Amygdala (tissue), 56 donors: Measurements from ENCODE around the gene MGMT.

Source experiments
- DNase-seq, 56 donors: peaks; one replicate each; lab custom pipeline; 2025; lab: John Stamatoyannopoulos, UW

MGMT gene

DNA sequence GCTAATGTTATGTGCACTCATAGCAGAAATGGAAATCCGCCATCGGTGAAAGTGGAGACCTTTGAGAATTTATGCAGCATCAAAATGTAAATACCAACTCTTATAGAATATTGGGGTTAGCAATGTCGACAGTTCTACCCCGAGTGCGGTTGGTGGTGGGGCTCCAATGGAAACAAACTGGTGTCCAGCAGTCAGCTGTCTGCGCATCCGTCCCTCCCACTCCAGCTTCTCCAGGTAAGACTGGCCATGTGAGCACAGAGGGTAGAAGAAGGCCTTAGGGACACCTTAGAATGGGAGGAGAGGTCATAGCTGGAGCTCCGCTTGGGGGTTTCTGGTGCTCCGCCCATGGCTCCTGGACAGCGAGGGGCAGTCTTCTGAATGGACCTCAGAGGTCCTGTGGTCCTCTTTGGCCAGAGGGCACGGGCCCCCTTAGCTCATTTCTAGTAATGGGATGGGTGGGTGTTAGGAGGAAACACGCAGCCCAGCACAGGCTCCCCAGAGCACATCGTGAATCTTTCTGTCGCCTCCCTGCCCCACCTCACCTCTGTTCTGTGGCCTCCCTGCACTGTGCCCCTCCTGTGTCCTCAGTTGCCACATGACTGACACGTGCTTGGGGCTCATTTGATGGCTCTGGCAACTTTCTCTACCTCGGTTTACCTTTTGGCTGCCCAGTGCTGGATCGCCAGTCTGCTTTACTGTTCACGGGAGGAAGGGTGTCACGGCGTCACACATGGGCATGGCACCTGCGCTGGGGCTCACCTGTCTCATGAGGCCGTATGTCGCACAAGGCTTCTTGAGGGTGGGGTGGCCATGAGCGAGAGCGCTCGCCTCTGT, 50.0 kb downstream of the MGMT start:
- DNase-seq: no peak

DNA sequence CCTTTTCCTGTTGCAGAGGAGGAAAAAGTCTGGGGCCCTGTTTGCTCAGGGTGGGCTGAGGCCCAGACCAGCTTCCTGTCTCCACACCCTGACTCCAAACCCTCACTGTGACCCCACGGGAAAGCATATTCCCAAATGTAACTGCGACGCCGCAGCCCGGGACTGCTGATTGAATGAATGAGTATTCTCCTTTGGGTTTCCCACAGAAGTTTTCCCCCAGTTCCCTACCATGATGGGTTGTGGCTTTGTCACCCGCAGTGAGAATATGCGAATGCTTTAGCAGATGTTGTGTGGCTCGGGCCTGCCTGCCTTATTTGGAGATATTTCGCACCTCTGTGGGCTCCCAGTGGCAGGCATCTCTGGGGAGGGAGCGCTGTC, 50.6 kb downstream of the MGMT start:
- no peak for DNase-seq

DNA sequence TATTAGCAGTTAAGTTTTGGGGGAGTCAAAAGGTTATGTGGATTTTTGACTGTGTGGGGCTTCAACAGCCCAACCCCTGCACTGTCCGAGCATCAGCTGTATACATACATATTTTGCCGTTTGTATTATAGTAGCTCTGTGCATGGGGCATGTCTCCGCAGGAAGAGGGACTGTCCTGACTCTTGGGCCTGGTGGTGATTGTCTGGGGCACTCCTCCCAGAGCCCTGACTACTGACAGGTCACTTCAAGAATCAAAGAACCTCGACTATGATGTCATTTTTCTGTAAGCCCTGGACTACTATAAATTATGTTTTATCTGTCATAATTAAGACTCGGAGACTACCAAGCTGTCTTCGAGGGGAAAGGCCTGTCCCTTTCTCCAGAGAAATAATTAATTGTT, 51.8 kb downstream of the MGMT start:
- no peak for DNase-seq

DNA sequence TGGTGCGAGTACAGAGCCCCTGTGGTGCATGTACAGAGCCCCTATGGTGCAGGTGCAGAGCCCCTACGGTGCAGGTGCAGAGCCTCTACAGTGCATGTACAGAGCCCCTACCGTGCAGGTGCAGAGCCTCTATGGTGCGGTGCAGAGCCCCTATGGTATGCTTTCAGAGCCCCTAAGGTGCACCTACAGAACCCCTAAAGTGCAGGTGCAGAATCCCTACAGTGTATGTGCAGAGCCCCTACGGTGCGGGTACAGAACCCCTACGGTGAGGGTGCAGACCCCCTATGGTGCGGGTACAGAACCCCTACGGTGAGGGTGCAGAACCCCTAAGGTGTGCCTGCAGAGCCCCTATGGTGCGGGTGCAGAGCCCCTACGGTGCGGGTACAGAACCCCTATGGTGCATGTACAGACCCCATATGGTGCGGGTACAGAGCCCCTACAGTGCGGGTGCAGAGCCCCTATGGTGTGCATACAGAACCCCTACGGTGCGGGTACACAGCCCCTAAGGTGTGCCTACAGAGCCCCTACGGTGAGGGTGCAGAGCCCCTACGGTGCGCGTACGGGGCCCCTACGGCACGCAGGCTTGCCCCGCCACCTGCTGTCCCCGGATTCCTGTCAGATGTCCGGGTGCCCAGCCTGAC, 53.5 kb downstream of the MGMT start:
- no peak for DNase-seq

DNA sequence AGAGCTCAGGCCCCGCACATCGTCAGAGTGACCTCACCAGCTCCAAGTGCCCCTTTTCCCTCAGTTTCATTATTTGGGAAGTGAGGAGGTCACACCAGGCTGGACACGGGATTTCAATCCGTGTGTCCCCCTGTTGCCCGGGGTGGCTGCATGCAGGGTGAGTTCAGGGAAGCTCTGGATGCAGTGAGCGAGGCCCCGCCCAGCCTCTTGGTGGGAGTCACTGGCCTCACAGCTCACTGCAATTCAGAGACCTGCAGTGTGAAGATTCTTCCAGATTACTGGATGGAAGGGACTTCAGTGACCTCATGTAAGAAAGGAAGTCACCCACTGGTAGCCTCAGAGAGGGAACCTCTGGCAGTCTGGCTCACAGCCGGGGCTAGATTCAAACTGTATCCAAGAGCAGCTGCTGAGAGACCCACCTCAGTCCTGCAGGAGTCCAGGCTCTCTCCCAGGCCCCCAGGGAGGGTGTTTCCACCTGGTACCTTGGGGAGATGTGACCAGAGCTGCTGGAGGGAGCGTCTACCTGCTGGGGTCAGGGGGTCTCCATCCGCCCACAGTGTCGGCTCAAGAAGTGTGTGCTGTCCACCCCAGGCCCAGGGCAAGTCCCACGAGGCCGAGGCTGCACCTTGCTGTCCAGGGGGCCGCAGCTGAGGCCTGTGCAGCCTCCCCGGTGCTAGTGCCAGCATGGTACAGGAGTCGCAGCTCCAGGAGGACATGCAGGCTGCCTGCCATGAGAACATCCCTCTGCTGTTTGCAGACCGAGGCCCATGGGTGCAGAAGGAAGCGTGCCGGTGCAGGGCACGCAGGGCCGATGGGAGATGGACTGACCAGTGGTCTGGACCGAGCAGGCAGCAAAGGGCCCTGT, 54.4 kb downstream of the MGMT start:
- no peak for DNase-seq

DNA sequence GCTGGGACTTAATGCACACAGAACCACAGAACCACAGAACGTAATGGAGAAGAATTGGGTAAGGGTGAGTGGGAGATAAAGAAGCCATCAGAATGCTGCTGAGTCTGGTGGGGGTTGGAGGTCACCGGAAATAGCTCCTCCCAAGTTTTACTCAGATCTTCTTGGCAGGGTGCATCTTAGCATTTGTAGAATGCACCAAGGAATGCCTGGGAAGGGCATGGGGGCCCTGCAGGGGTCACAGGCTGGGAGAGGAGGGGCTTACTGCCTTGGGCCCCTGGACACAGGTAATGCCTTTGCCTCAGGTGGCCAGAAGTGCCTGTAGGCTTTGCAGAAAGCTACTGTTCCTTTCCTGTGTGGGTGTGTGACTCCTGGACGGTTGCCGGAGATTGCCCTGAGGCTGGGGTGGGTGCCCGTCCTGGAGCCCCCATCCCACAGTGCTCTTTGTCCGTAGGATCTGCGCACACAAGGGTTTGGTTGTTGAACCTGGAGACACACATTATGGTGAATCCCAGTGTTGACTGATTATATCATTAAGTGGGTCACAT, 55.1 kb downstream of the MGMT start:
- no peak for DNase-seq

DNA sequence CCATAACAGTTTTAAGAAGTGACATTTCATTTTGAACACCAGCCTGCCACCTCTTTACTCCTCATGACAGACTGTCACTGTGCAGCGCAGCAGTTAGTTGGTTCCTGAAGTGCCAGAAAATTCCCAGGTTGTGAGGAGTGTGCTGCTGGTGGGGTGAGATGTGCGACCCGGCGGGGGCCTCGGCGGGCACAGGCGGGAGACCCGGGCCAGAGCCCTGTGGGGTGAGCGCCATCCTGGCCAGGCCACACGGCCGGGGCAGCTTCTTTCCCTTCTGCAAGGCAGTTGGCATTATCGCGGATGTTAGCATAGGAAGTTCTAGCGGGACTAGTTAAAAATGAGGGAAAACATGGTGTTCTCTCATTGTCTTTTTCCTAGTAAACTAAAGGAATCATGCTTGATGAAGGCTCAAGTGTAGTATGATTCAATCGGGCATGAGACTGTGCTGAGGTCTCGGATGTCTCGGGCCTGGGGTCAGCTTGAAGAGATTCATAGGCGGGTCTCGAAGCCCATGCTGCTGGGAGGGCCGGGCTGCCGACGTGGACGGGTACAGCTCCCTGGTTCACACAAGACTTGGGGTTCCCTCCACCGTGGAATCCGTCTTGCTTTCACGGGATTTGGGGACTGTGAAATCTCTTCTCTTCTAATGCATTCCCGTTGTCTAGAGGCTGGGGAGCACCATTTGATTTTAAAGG, 56.1 kb downstream of the MGMT start:
- DNase-seq: no peak

DNA sequence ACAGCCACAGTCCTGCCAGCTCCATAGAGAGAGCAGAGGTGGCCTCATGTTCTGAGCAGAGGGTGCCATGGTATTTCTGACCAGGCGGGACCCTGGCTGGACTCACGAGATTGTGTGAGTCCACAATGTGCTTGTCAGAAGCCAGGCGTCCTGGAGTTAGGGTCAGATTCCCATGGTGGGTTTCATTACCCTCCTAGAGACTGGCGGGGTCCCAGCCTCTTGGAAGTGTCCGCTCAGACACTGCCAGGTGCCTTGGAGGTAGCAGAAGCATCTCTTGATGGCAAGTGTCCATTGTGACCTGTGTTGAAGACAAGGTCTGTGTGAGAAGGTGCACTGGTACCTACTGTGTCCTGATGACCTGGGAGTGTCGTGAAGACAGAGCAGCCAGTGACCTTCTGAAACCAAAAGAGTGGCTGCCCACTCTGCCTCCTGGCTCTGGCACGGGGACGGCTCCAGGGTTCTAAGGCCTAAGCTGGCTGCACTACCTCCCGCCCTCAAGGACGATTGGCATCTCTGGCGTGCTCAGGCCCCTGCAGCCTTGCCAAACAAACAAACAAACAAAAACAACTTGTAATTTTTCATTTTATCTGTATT, 56.8 kb downstream of the MGMT start:
- DNase-seq: no peak

DNA sequence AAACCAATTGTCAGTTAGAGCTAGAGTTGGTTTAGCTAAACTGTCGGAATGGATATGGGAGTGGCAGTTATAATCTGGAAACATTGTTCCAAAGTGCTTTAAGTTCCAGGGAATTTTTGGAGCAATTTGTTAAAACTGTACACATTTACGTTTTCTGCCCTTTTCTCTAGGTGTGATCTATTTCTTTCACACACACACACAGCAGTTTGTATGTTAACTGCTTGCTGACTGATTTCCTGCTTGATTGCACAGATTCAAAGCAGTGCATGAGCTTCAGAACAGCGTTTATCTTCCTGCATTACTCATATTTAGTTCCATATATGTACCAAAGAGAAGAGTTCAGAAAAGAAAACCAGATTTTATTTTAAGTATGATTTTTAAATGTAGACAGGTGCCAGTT, 57.9 kb downstream of the MGMT start:
- DNase-seq: no peak

DNA sequence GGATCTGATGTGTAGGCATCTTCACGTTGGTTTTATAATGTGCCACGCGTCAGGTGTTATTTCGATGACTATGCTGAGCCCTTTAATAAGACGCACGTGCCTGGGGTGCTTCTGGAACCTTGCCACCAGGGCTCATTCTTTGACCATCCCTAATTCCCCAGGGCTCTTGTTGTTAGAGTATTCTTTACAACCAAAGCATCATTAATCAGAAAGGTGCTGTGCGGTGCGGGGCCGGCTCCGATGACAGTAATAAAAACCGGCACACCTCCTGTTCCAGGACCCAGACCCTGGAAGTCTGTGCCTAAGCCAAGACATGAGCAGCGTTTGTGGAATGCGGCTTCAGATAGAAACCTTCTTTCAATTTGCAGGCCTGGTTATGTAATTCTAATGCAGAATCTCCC, 58.4 kb downstream of the MGMT start:
- DNase-seq: no peak

DNA sequence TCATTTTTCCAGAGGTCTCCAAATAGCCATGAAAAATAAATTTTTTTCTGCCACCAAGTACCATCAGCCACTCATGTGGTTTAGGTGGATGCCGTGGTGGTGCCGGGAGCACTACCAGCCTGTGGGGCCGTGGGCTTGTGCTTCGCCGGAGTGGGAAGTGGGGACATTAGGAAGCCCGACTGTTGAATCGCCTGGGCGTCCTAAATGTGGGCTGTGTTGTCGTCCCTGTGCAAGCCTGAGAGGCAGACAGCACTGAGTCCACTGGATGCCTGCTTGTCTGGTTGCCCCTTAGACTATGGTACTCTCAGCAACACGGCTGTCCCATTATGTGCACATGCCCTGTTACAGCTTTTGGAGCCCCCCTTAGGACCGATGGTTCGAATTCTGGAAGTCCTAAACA, 59.9 kb downstream of the MGMT start:
- no peak for DNase-seq

DNA sequence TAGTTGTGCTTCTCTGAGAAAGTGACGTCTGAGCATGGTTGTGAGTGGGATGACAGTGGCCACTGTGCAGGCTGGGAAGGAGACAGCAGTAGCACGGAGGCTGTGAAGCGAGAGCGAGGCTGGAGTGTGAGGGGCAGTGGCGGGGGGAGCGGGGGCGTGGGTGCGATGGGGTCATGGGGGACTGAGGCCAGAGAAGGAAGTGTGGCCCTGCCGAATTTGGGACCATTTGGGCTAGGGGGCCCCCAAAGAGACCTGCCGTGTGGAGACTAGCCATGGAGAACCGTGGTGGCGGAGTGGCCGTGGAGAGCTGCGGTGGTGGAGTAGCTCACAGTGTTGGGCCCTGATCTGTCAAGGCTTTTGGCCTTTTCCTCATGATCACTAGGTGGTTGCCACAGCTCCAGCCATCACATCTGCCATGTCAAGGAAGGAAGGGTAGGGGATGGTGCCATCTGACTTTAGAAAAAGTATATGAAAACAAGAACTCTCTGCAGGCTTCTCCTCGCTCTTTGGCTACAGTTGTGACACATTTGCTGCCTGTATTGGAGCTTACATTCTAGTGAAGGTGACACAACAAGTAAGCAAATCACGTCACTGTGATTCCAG, 61.4 kb downstream of the MGMT start:
- no peak for DNase-seq

DNA sequence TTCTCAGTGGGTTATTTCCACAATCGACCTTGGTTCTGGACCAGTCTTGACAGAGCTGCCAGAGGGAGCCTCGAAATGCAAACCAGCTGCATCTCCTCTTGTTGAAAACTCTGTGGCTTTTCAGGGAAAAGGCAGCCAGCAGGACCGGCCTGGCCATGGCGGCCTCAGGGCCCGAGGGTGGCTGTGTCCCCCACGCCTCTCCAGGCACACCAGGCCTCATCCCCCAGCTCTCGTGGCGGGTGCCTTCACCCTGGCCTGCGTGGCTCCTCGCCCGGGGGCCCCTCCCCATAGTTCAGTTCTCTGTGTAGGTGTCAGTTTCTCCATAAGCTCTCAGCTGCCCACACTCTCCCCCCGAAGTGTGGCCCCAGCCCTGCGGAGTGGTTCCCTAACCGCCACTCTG, 63.5 kb downstream of the MGMT start:
- DNase-seq: no peak

DNA sequence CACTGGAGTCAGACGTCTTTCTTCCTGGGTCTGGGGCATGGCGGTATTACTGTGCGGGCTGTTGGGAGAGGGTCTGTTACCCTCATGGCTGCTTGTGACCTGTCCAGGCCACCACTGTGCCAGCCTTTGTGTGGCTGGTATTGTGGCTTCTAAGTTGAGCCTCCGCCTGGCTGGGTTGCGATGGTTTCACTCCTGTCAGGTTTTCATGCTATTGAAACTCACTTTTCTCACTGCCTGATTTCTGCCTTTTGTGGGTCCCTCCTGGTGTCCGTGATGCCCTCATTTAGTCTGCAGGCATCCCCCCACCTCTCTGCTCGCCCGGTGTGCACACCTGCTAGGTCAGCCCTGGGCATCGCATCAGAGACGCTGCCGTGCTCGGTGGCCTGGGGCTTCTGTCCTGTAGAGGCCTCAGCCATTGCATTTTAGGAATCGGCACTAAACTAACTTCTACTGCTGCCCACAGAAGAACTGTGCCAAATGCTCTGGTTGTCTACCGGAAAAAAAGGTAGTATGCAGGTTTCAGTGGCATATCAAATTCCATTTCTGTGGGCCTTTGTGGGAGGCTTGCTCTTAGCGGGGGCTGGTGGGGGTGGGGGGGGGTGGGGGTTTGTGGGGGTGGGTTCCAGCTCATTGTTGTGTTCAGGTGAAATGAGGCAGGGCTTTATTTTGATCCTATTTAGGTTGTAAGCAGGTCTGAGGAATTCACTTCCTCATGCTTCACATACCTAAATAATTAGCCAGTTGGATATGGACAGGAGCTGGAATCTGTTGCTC, 64.3 kb downstream of the MGMT start:
- no peak for DNase-seq

DNA sequence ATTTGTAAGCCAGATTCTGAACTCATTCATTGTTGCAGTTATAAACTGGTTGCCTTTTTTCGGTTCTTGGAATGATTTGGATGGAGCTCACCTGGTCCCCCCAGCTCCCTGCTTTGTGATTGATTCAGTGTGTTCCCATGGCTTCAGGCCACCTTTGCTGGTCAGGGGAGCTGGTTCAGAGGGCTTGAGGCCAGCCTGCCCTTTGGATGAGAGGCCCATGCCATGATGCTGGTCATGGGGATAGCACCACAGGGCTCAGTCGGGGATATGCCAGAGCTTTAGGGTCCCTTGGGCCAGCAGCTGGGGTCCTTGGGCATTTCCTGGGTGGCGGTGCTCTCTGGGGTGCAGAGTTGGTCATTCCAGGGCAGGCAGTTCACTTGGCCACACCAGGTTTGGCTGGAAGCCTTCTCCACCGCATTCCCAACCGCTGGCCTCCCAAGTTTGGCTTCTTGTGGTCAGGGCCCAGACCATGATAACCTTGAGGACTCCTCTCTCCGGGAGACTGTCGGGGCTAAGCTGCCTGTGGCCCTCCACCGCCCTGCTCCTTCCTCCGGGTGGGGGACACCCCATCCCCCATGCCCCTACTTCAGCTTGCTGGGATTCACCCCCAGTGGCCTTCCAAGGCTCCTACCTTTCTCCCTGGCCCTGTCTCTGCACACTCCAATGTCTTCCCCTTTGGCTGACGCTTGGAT, 65.1 kb downstream of the MGMT start:
- no peak for DNase-seq

DNA sequence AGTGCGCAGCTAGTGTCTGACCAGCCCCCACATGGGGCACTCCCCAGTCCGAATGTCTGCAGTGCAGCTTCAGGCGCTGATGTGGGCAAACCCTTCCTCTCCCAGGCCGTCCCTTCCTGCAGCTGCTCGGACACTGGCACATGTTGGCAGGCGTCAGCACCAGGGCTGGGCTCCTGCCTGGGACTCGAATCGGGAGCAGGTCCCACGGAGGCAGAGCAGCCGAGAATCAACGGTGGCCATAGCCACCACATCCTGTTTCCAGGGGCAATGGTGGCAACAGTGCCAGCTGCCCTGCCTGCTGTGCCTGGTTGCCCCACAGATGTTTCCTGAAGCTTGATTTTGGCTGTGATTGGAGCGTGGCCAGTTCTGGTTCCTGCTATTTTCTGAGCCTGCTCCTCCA, 65.8 kb downstream of the MGMT start:
- DNase-seq: no peak

DNA sequence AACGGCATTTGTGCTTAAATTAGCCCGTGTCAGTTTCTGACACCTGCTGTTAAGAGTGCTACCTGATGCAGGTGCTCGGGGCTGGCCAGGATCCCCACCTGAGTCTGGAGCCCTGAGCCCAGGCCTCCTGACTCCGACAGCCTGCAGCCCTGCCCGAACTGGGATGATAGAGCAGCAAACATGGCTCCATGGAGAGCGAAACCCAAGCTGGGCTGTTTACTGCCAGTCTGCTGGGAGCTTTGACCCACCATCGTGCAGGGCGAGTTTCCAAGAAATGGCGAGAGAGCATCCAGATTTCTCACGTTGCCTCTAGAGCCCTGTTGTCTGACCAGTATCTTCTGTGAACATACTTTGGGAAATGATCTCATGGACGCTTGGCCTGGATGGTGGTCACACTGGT, 66.2 kb downstream of the MGMT start:
- no peak for DNase-seq

DNA sequence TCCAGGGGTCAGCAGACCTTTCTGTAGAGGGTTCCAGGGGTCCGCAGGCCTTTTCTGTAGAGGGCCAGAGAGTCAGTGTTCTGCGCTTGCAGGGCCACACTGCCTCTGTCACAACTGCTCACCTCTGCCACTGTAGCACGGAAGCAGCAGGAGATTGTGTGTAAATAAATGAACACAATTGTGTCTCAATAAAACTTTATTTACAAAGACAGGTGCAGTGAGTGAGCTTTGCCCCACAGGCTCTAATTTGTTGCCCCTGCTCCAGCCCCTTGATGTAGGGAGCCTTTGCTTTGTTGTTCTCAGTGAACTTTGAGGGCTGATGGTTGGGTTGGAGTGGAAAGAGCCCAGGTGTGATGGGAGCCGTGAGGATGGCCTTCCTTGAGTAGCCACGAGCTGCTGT, 67.8 kb downstream of the MGMT start:
- DNase-seq: no peak
